Suprapubic skin (tissue), 4 donors: ENCODE data around the gene NANS. TPM values are rescaled to one million over a fixed set of nuclear protein-coding genes. Genes with fewer than 3 reads are reported as not detected.
"Not testable (repeated sequence)": the region's sequence is repeated elsewhere in the genome, so short reads cannot be mapped to it uniquely, and the experiment has no call there.

ENCODE experiments used
- DNase-seq, 2 donors: peaks; one replicate each; pipeline ENCODE4 v3.0.0-alpha.2; 2019; ENCODE audit warnings: low spot score in 2 of 2
- H3K27ac ChIP-seq: fragments of 200-600 bp; sonication (generic); one replicate; pipeline ENCODE4 v1.5.1; 2019
- H3K27me3 ChIP-seq: fragments of 200-600 bp; sonication (generic); one replicate; pipeline ENCODE4 v1.5.1; 2019
- H3K36me3 ChIP-seq: fragments of 200-600 bp; sonication (generic); one replicate; pipeline ENCODE4 v1.5.1; 2019
- H3K4me1 ChIP-seq: fragments of 200-600 bp; sonication (generic); one replicate; pipeline ENCODE4 v1.5.1; 2019
- H3K4me3 ChIP-seq: fragments of 200-600 bp; sonication (generic); one replicate; pipeline ENCODE4 v1.5.1; 2019; ENCODE audit warnings: mild to moderate bottlenecking
- H3K9me3 ChIP-seq: fragments of 200-600 bp; sonication (generic); one replicate; pipeline ENCODE4 v1.5.1; 2019
- EP300 ChIP-seq: sonication (generic); formaldehyde crosslinking; IDR thresholded peaks from one replicate; pipeline ENCODE4 v1.6.1; 2017; ENCODE audit warnings: antibody characterized with exemption
- POLR2A ChIP-seq, 2 donors: fragments of 450-650 bp; IDR thresholded peaks; one replicate each; pipeline ENCODE4 v1.6.1; 2017; ENCODE audit warnings: antibody characterized with exemption in 2 of 2, mild to moderate bottlenecking in 2 of 2, moderate library complexity in 2 of 2
- POLR2AphosphoS5 ChIP-seq, 3 donors: sonication (generic); formaldehyde crosslinking; IDR thresholded peaks; one replicate each; pipeline ENCODE4 v1.6.1; 2017; ENCODE audit warnings: antibody characterized with exemption in 3 of 3
- WGBS: methylation state at CpG from one replicate; pipeline ENCODE4 v1.1.5; 2018; 5-methylcytosine and 5-hydroxymethylcytosine counted together
- total RNA-seq, 4 donors: library from RNA; depleted of rRNA; stranded (reverse); fragments of >200 nt; gene quantifications; one replicate each; pipeline ENCODE4 v1.1.0, GENCODE V29; 2016
- TF ChIP-seq, protein P1 (sequence below), 2 donors: fragments of 200-600 bp in 1 of 2; fragments of 450-650 bp in 1 of 2; sonication (generic) in 1 of 2; IDR thresholded peaks; one replicate each; pipeline ENCODE4 v1.5.1; 2016 to 2019; ENCODE audit warnings: antibody characterized with exemption in 2 of 2, mild to moderate bottlenecking in 1 of 2, moderate library complexity in 1 of 2

Gene NANS
- total RNA-seq, 4 donors from 2014 or later, result 35.0 to 49.6 (median 45.2) TPM

DNA sequence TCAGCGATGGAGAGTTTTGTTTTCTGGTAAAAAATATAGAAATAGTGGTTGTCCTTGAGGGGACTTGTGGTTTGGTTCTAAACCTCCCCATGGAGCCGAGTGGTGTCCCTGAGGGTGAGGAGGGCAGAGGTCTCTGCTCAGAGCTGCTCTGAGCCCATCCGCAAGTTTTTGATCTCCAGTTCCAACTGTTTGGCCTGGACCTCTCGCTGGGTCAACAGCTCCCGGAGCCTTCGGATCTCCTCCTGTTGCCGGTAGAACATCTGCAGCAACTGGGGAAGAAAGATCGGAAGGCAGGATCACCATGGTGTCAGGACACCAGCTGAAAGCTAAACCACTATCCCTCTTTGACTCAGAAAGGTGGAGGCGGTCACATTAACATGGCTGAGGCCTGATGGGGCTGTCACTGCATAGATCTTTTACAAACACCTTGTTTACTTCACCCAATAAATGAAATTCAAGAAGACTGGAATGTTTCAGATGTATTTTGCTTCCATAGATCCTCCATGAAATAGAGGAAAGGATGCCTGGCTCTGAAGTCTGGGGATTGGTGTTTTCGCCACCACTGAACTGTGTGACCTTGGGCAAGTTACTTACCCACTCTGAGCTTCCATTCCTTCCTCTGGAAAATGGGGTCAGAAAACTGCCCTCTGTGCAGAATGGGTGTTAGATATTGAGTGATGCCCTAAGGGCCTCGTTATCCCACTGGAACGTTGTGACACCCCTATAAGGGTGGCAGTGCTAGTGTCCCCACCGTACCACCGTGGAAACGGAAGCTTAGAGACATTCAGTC lies 68.3 kb downstream of the NANS start:
- WGBS, result 96% methylated on average over 14 of the region's 15 CpGs
- no peak for DNase-seq
- no peak overlapping the region for H3K4me3 ChIP-seq
- TF ChIP-seq EP300 (no peak), POLR2AphosphoS5 (IDR thresholded peaks at IDR 0.05) (no peak), POLR2A (IDR thresholded peaks at IDR 0.05) (no peak)
- TF ChIP-seq, protein P1, sequence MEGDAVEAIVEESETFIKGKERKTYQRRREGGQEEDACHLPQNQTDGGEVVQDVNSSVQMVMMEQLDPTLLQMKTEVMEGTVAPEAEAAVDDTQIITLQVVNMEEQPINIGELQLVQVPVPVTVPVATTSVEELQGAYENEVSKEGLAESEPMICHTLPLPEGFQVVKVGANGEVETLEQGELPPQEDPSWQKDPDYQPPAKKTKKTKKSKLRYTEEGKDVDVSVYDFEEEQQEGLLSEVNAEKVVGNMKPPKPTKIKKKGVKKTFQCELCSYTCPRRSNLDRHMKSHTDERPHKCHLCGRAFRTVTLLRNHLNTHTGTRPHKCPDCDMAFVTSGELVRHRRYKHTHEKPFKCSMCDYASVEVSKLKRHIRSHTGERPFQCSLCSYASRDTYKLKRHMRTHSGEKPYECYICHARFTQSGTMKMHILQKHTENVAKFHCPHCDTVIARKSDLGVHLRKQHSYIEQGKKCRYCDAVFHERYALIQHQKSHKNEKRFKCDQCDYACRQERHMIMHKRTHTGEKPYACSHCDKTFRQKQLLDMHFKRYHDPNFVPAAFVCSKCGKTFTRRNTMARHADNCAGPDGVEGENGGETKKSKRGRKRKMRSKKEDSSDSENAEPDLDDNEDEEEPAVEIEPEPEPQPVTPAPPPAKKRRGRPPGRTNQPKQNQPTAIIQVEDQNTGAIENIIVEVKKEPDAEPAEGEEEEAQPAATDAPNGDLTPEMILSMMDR (IDR thresholded peaks at IDR 0.05), result no peak
- peaks cover 14% of the 10 kb centered on the region for H3K36me3 ChIP-seq
- H3K27me3 ChIP-seq, result no peaks in the 10 kb centered on the region
- no peaks in the 10 kb centered on the region for H3K9me3 ChIP-seq
- H3K4me1 ChIP-seq, result peaks cover 19% of the 10 kb centered on the region
- no peak overlapping the region for H3K27ac ChIP-seq

- 96% methylated on average over 8 of the region's 8 CpGs for WGBS
- TF ChIP-seq, protein P1 (IDR thresholded peaks at IDR 0.05), result no peak
- no peak for TF ChIP-seq POLR2AphosphoS5 (IDR thresholded peaks at IDR 0.05)
- TF ChIP-seq POLR2A (IDR thresholded peaks at IDR 0.05), result no peak
- no peak for TF ChIP-seq EP300
- Histone ChIP-seq H3K36me3 (peaks cover 14% of the 10 kb centered on the region), H3K4me3 (no peak overlapping the region), H3K4me1 (no peaks in the 10 kb centered on the region), H3K27me3 (no peaks in the 10 kb centered on the region), H3K27ac (no peak overlapping the region), H3K9me3 (no peaks in the 10 kb centered on the region)
- no peak for DNase-seq
Measured at GRCh38 chr9:98127226-98127625, 70.7 kb downstream of the NANS start.

DNA sequence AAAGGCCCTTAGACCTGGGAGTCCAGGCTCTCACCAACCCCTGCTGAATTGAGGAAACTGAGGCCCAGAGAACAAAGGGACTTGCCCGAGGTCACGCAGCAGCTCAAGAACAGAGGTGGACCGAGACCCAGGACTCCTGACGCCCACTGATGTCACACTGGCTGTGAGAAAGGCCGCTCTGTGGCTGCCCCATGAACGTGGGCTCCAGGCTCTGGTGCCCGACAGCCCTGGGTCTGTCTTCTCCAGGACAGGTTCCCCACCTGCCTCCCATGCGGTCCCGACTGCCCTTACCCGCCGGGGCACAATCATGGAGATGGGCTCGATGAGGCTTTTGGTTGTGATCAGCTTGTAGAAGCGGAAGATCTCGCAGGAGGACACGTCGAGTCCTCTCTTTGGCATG lies 71.8 kb downstream of the NANS start:
- no peak for DNase-seq
- no peak for TF ChIP-seq EP300
- TF ChIP-seq POLR2A (IDR thresholded peaks at IDR 0.05), result no peak
- no peak for TF ChIP-seq POLR2AphosphoS5 (IDR thresholded peaks at IDR 0.05)
- TF ChIP-seq, protein P1 (IDR thresholded peaks at IDR 0.05), result no peak

GRCh38 chr9:98129451-98129881 lies 72.9 kb downstream of the NANS start:
- Histone ChIP-seq H3K36me3 (peaks cover 18% of the 10 kb centered on the region), H3K27ac (no peak overlapping the region), H3K4me3 (no peak overlapping the region), H3K4me1 (no peaks in the 10 kb centered on the region), H3K27me3 (no peaks in the 10 kb centered on the region), H3K9me3 (no peaks in the 10 kb centered on the region)
- WGBS, result 89% methylated on average over 10 of the region's 10 CpGs
- TF ChIP-seq POLR2A (IDR thresholded peaks at IDR 0.05) (no peak), EP300 (no peak), POLR2AphosphoS5 (IDR thresholded peaks at IDR 0.05) (no peak)
- TF ChIP-seq, protein P1 (IDR thresholded peaks at IDR 0.05), result no peak
- no peak for DNase-seq

More for the DNA sequence above, 71.8 kb downstream of the NANS start:
- no peaks in the 10 kb centered on the region for H3K27me3 ChIP-seq
- peaks cover 16% of the 10 kb centered on the region for H3K36me3 ChIP-seq
- no peaks in the 10 kb centered on the region for H3K9me3 ChIP-seq
- no peak overlapping the region for H3K27ac ChIP-seq
- 93% methylated on average over 6 of the region's 16 CpGs for WGBS
- H3K4me3 ChIP-seq, result no peak overlapping the region
- H3K4me1 ChIP-seq, result no peaks in the 10 kb centered on the region

- peaks cover 24% of the 10 kb centered on the region for H3K36me3 ChIP-seq
- not testable (repeated sequence) for DNase-seq, H3K27ac ChIP-seq, H3K4me3 ChIP-seq, H3K27me3 ChIP-seq, H3K9me3 ChIP-seq, H3K4me1 ChIP-seq
- whole genome bisulfite sequencing, result 90% methylated on average over 4 of the region's 4 CpGs
Measured at GRCh38 chr9:98130060-98130459, 73.5 kb downstream of the NANS start.
